HCT116 (cell line): ENCODE results near the gene PPM1B. TPM values are rescaled to one million over a fixed set of nuclear protein-coding genes. Genes with fewer than 3 reads are reported as not detected.

ENCODE experiments used
- ATAC-seq: fragments of 200-7000 bp; cut with Tn5 transposase; 2 replicates; pipeline ENCODE4 v1.9.1; 2020; ENCODE audit warnings: mild to moderate bottlenecking, moderate library complexity
- BruUV-seq: library from RNA; stranded (reverse); fragments of 400-500 nt; replicated peaks from 2 replicates; lab custom pipeline; 2021; lab: Mats Ljungman, UMichigan
- CTCF ChIA-PET: fragments of 300-600 bp; sonication (Branson Sonifier 250); formaldehyde crosslinking; loops from one replicate; lab custom pipeline; 2021; ENCODE audit warnings: antibody characterized with exemption; lab: Charles Lee
- POLR2A ChIA-PET: fragments of 300-600, 350-600 bp; sonication (Branson Sonifier 250); formaldehyde crosslinking; loops from one replicate; lab custom pipeline; 2021; ENCODE audit warnings: antibody characterized with exemption; lab: Charles Lee
- RAD21 ChIA-PET, 2 experiments: fragments of 300-600 bp; sonication (Branson Sonifier 250); formaldehyde crosslinking; loops; one replicate each; lab custom pipeline; 2023; ENCODE audit warnings: low total read pairs in 2 of 2; ENCODE audit not compliant: uncharacterized antibody in 2 of 2, unreplicated experiment in 2 of 2, low non-redundant PET in 1 of 2; lab: Charles Lee
- DNase-seq: peaks from one replicate; pipeline ENCODE4 v3.0.0-alpha.2; 2010; ENCODE audit warnings: low read depth, low spot score
- H2AFZ ChIP-seq: fragments of 200-600 bp; shearing (Covaris generic), sonication (generic); 2 replicates; pipeline ENCODE4 v1.6.1; 2017; ENCODE audit warnings: low read depth, mixed run types, mixed read lengths, antibody characterized with exemption, low read length; ENCODE audit not compliant: poor library complexity, severe bottlenecking
- H3K27ac ChIP-seq: 2 replicates; pipeline ENCODE4 v1.5.1; 2012; ENCODE audit warnings: low read depth, low read length
- H3K27me3 ChIP-seq: fragments of 200-600 bp; sonication (generic); 2 replicates; pipeline ENCODE4 v1.6.1; 2016; ENCODE audit warnings: mixed run types, low read length, mixed read lengths; ENCODE audit not compliant: insufficient read depth
- H3K36me3 ChIP-seq, 2 experiments: fragments of 200-500 bp in 1 of 2; fragments of 200-600 bp in 1 of 2; sonication (Bioruptor generic) in 1 of 2; sonication (generic) in 1 of 2; 2 replicates each; pipeline versions ENCODE4 v1.5.1 to v1.6.1; 2014 to 2016; ENCODE audit warnings: low read length in 2 of 2, inconsistent platforms in 1 of 2, mixed read lengths in 1 of 2, mixed run types in 1 of 2; ENCODE audit not compliant: insufficient read depth in 2 of 2, control insufficient read depth in 1 of 2
- H3K4me1 ChIP-seq, 2 experiments: fragments of 200-600 bp in 1 of 2; sonication (generic) in 1 of 2; 2 replicates each; pipeline versions ENCODE4 v1.5.1 to v1.6.1; 2012 to 2017; ENCODE audit warnings: low read length in 2 of 2, inconsistent platforms in 1 of 2, mild to moderate bottlenecking in 1 of 2, mixed read lengths in 1 of 2, mixed run types in 1 of 2, moderate library complexity in 1 of 2; ENCODE audit not compliant: insufficient read depth in 2 of 2, control insufficient read depth in 1 of 2
- H3K4me2 ChIP-seq: fragments of 200-600 bp; sonication (generic); 2 replicates; pipeline ENCODE4 v1.6.1; 2017; ENCODE audit warnings: mixed run types, low read length, mixed read lengths
- H3K4me3 ChIP-seq, 2 experiments: fragments of 200-600 bp in 1 of 2; sonication (generic) in 1 of 2; replicated peaks in 1 of 2; 2 replicates each; pipeline ENCODE4 v1.5.1; 2011 to 2016; ENCODE audit warnings: low read length in 2 of 2, control low read depth in 1 of 2, low read depth in 1 of 2, mild to moderate bottlenecking in 1 of 2, mixed read lengths in 1 of 2, mixed run types in 1 of 2
- H3K79me2 ChIP-seq: fragments of 200-600 bp; sonication (generic); 2 replicates; pipeline ENCODE4 v1.6.1; 2017; ENCODE audit warnings: mild to moderate bottlenecking, mixed run types, low read length, moderate library complexity, mixed read lengths; ENCODE audit not compliant: insufficient read depth
- H3K9ac ChIP-seq: fragments of 200-600 bp; sonication (generic); 2 replicates; pipeline ENCODE4 v1.6.1; 2016; ENCODE audit warnings: low read length, mixed read lengths
- H3K9me2 ChIP-seq: fragments of 200-600 bp; sonication (generic), shearing (Covaris generic); 2 replicates; pipeline ENCODE4 v1.6.1; 2017; ENCODE audit warnings: mixed run types, mild to moderate bottlenecking, moderate library complexity; ENCODE audit not compliant: insufficient read depth
- H3K9me3 ChIP-seq, 2 experiments: fragments of 200-500 bp in 1 of 2; fragments of 200-600 bp in 1 of 2; sonication (Bioruptor generic) in 1 of 2; sonication (generic) in 1 of 2; 2 replicates each; pipeline ENCODE4 v1.6.1; 2014 to 2017; ENCODE audit warnings: low read length in 2 of 2, mixed read lengths in 2 of 2, inconsistent platforms in 1 of 2, low read depth in 1 of 2, mild to moderate bottlenecking in 1 of 2, mixed run types in 1 of 2, moderate library complexity in 1 of 2; ENCODE audit not compliant: control insufficient read depth in 1 of 2, insufficient read depth in 1 of 2
- H4K20me1 ChIP-seq: fragments of 200-600 bp; sonication (generic), shearing (Covaris generic); 2 replicates; pipeline ENCODE4 v1.6.1; 2017; ENCODE audit warnings: mixed run types, mild to moderate bottlenecking, moderate library complexity; ENCODE audit not compliant: insufficient read depth
- ATF3 ChIP-seq: IDR thresholded peaks from 2 replicates; pipeline ENCODE4 v1.6.1; 2012
- CEBPB ChIP-seq: IDR thresholded peaks from 2 replicates; pipeline ENCODE4 v1.6.1; 2012; ENCODE audit warnings: low read depth
- CTCF ChIP-seq, 3 experiments: fragments of 200-600 bp in 1 of 3; sonication (generic) in 1 of 3; IDR thresholded peaks in 2 of 3; conservative IDR thresholded peaks in 1 of 3; 2 replicates each; pipeline ENCODE4 v1.5.1; 2012 to 2017; ENCODE audit warnings: low read depth in 2 of 3, low read length in 2 of 3, antibody characterized with exemption in 1 of 3, borderline replicate concordance in 1 of 3, control low read depth in 1 of 3, mild to moderate bottlenecking in 1 of 3, mixed read lengths in 1 of 3, mixed run types in 1 of 3, moderate library complexity in 1 of 3; ENCODE audit not compliant: insufficient read depth in 1 of 3
- EGR1 ChIP-seq: IDR thresholded peaks from 2 replicates; pipeline ENCODE4 v1.6.1; 2012; ENCODE audit warnings: low read depth
- ELF1 ChIP-seq: IDR thresholded peaks from 2 replicates; pipeline ENCODE4 v1.6.1; 2012; ENCODE audit warnings: low read depth, borderline replicate concordance
- EZH2 ChIP-seq: fragments of 200-600 bp; sonication (generic); IDR thresholded peaks from 2 replicates; pipeline ENCODE4 v1.6.1; 2017; ENCODE audit warnings: antibody characterized with exemption, mixed run types
- EZH2phosphoT487 ChIP-seq: fragments of 200-600 bp; IDR thresholded peaks from 2 replicates; pipeline ENCODE4 v1.6.1; 2018; ENCODE audit warnings: antibody characterized with exemption, borderline replicate concordance
- MAX ChIP-seq: IDR thresholded peaks from 2 replicates; pipeline ENCODE4 v1.6.1; 2012
- POLR2A ChIP-seq: IDR thresholded peaks from 2 replicates; pipeline ENCODE4 v1.7.0; 2011; ENCODE audit warnings: borderline replicate concordance; ENCODE audit not compliant: insufficient read depth, insufficient read length; ENCODE audit errors: extremely low read depth
- POLR2AphosphoS5 ChIP-seq: IDR thresholded peaks from 2 replicates; pipeline ENCODE4 v1.6.1; 2011; ENCODE audit warnings: mild to moderate bottlenecking, low read depth, low read length, moderate library complexity
- REST ChIP-seq: IDR thresholded peaks from 2 replicates; pipeline ENCODE4 v1.6.1; 2012; ENCODE audit warnings: low read depth
- SIN3A ChIP-seq: IDR thresholded peaks from 2 replicates; pipeline ENCODE4 v1.6.1; 2012; ENCODE audit warnings: low read depth
- SP1 ChIP-seq: IDR thresholded peaks from 2 replicates; pipeline ENCODE4 v1.6.1; 2012; ENCODE audit warnings: low read depth
- SRF ChIP-seq: IDR thresholded peaks from 2 replicates; pipeline ENCODE4 v1.6.1; 2012; ENCODE audit warnings: low read depth
- TCF7L2 ChIP-seq: IDR thresholded peaks from 2 replicates; pipeline ENCODE4 v1.7.0; 2011; ENCODE audit warnings: borderline replicate concordance, inconsistent platforms; ENCODE audit not compliant: insufficient read depth, insufficient read length; ENCODE audit errors: extremely low read depth
- YY1 ChIP-seq: IDR thresholded peaks from 2 replicates; pipeline ENCODE4 v1.6.1; 2011; ENCODE audit warnings: low read length, low read depth, moderate library complexity, mild to moderate bottlenecking; ENCODE audit not compliant: insufficient replicate concordance; ENCODE audit errors: extremely low read depth
- ZBTB33 ChIP-seq: IDR thresholded peaks from 2 replicates; pipeline ENCODE4 v1.6.1; 2011; ENCODE audit warnings: mild to moderate bottlenecking, low read length, moderate library complexity; ENCODE audit not compliant: insufficient replicate concordance; ENCODE audit errors: extremely low read depth
- ZFX ChIP-seq: fragments of 450-650 bp; IDR thresholded peaks from 2 replicates; pipeline ENCODE4 v1.6.1; 2017
- intact Hi-C: fragments of 100-400 bp; cut with micrococcal nuclease; formaldehyde crosslinking; loops from 2 replicates; pipeline ENCODE4 v1.10.0; 2022
- total RNA-seq: library from RNA; stranded (reverse); gene quantifications from one replicate; pipeline ENCODE4 v1.2.1, GENCODE V29; 2021; ENCODE audit not compliant: unreplicated experiment

Gene PPM1B
- total RNA-seq, 1 experiment from 2014 or later, result 36.9 TPM

GRCh38 chr2:44246840-44247369 lies 78.2 kb downstream of the PPM1B start:
- H2AFZ ChIP-seq, result no peak overlapping the region
- no peak for TF ChIP-seq ATF3
- no peak for TF ChIP-seq ZFX
- no peak for TF ChIP-seq SRF
- TF ChIP-seq YY1, result no peak
- TF ChIP-seq SIN3A, result no peak
- no peak for TF ChIP-seq MAX
- no peak for TF ChIP-seq EZH2phosphoT487
- no peak for TF ChIP-seq SP1
- no peak for TF ChIP-seq EGR1
- no peak for TF ChIP-seq POLR2A
- no peak for TF ChIP-seq POLR2AphosphoS5
- no peak for TF ChIP-seq ZBTB33
- TF ChIP-seq REST, result no peak
- TF ChIP-seq TCF7L2, result no peak
- no peak for TF ChIP-seq ELF1
- no peak for TF ChIP-seq CTCF (IDR thresholded peaks at IDR 0.05 in 2 of 3, conservative IDR thresholded peaks at IDR 0.05 in 1 of 3; ENCODE audit: borderline replicate concordance in 1 of 3, insufficient read depth in 1 of 3, low read depth in 2 of 3, low read length in 2 of 3)
- no peak for TF ChIP-seq EZH2
- TF ChIP-seq CEBPB, result no peak
- no peaks in the 10 kb centered on the region for H3K79me2 ChIP-seq
- H3K9ac ChIP-seq, result no peak overlapping the region
- no peak overlapping the region for H3K27ac ChIP-seq
- no peaks in the 10 kb centered on the region for H4K20me1 ChIP-seq
- H3K4me2 ChIP-seq, result no peak overlapping the region
- no TSS peak for BruUV-seq
- no peaks in the 10 kb centered on the region for H3K9me3 ChIP-seq
- CTCF ChIA-PET, result no interaction called here
- POLR2A ChIA-PET, result no interaction called here
- RAD21 ChIA-PET, result no interaction called here
- H3K9me2 ChIP-seq, result no peaks in the 10 kb centered on the region
- ATAC-seq (no peak), DNase-seq (no peak)
- H3K4me1 ChIP-seq, result peaks cover 0 to 4% of the 10 kb centered on the region in 2 experiments; a peak in 2 of 4 replicates
- H3K36me3 ChIP-seq, result no peaks in the 10 kb centered on the region
- intact Hi-C loops, result no loop called here
- H3K4me3 ChIP-seq, result no peak overlapping the region
- H3K27me3 ChIP-seq, result no peaks in the 10 kb centered on the region
